ENCODE data around the gene TST. TPM values are rescaled to one million over a fixed set of nuclear protein-coding genes. Genes with fewer than 3 reads are reported as not detected.
"Not testable (repeated sequence)": the region's sequence is repeated elsewhere in the genome, so short reads cannot be mapped to it uniquely, and the experiment has no call there.

TST gene
- polyA plus RNA-seq, 4 donors = 46.3 to 64.8 (median 50.7) TPM

DNA sequence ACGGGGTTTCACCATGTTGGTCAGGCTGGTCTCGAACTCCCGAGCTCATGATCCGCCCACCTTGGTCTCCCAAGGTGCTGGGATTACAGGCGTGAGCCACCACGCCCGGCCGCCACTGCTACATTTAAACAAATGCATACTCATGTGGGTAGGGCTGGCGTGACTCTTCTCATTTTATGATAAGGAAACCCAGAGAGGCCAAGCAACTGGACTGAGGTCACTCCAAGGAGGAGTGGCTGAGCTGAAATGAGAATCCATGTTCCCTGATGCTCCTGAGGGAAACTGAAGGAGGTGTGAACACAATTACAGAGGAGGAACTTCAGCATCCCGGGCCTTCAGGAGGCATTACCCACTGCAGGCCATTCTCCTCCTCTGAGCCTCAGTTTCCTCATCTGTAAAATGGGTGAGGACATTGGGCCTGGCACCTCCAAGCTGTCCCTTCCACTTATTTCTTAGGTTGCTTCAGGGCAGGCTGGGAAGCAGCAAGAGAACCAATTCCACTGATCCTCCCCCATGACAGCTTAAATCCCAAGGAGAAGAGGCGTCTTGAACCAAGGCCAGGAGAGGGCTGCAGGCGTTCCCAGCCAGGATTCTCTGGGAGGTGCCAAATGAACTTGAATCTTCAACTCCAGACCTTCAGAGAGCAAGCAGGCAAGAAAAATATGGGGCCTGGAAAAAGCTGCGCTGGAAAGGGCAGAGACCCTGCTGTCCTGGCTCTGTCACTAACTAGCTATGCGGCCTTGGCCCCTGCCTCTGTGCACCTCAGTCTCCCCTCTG, 2.9 kb downstream of the TST start:
- no peak for DNase-seq (ENCODE audit: low read depth in 4 of 4, low spot score in 3 of 4)

DNA sequence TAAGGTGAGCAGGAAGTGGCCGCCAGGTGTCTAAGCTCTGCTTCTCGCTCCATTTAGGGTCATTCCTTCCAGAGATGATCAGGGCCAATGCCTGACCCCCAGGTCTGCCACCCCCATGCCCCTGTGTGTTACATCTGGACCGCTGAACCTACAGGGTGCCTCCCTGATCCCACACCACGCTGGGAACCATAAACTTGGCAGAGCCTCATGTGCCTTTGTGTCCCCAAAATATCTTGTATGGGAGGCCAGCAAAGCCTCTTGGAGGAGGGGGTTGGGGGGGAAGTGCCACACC, 3.7 kb downstream of the TST start:
- DNase-seq (ENCODE audit: low read depth in 4 of 4, low spot score in 3 of 4) = no peak

DNA sequence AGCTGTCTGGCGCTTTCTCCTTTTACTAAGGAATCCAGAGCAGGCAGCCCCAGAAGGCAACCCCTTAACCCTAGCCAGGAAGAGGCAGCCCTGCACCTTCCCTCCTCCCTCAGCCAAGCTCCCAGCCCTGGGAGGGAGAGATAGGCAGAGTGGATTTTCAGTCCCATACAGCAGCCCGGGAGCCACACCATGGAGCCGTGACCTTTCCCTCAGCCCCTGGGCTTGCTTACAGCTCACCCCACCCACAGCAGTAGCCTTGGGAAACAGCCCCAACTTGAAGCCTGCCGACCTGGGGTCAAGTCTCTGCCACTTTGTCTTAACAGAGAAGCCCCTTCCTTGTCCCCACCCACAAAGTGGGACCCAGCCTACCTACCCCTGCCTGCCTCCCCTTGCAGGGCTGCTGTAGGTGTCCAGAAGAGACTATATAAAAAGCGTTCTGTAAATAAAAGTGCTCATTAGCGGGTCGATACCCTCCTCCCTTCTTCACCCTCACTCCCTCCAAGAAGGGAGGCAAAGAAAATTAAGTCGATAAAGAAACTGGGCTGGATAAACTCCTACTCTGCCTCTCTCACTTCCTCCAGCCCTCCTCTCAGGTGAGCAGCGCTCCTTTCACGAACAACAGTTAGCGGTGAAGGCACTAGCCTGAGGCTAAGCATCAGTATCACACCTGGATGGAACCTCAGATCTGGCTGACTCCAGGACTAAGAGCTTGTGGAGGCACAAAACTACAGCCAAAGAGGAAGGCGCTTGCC, 4.2 kb downstream of the TST start:
- DNase-seq (ENCODE audit: low read depth in 4 of 4, low spot score in 3 of 4) = no peak

DNA sequence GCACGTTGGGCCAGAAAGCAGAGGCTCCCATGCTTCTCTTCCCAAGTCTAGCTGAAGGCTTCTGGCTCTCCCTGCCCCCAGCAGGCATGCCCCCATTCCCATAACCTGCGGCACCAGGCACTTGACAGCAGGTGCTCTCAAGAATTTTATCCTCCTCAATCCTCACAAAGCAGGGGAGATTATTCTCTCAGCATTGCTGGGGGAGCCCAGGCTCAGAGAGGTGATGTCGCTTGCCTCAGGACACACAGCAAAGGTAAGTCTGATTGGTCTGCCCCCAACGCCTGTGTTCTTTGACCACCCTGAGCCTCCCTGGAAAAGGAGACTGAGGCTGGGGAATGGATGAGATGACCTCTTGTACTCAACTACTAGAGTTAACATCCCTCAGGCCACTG, 4.8 kb downstream of the TST start:
- no peak for DNase-seq (ENCODE audit: low read depth in 4 of 4, low spot score in 3 of 4)

DNA sequence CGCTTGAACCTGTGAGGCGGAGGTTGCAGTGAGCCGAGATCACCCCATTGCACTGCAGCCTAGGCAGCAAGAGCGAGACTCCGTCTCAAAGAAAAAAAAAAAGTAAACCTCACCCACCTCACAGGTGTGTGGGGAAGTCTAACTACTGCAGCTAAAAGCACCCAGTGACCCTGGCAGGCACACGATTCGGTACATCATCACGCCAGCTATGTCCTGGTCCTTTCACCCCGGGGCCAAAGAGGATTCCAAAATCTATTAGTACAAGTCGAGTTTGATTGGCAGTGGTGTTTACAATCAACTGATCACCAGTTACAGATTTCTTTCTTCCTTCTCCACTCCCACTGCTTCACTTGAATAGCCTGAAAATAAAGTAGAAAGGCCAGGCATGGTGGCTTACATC, 6.3 kb downstream of the TST start:
- DNase-seq (ENCODE audit: low read depth in 4 of 4, low spot score in 3 of 4) = no peak

DNA sequence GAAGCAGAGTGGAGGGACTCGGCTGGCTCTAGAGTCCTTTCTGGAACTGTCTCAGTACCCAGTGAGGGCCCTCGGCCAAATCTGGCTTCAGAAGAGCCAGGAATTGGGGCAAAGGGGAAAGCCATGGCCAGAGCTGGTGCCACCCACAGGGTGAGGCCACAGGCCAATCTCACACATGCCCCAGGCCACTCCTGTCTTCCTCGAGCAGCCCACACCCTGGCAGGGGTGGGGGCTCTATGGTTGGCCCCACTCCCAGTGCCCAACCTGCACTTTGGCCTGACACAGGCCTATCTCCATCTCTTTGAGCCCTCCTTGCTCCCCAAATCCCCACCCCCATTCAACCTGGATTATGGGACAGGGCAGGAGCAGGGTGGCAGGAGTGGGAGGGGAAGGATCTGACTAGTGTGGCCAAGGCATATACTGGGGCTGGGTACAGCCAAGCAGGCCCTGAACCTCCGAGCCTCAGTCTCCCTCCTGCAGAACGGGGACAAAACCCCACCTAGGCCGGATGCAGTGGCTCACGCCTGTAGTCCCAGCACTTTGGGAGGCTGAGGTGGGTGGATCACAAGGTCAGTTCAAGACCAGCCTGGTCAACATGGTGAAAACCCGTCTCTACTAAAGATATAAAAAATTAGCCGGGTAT, 6.9 kb downstream of the TST start:
- no peak for DNase-seq (ENCODE audit: low read depth in 4 of 4, low spot score in 3 of 4)

DNA sequence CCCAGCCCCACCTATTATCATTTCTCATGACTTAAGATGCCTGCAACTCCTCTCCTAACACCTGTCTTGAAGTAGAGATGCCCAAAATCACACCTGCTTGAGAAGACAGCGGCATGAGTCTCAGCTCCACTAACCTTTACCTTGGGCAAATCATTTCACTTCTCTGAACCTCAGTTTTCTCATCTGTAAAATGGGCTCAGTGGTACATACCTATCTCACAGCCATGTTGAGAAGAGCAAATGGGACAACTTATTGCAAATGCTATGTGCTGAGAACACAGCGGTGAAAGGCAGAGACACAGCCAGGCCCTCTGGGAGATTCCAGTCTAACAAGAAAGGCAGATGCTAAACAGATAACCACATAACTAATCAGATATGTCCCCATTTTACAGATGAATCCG, 7.8 kb downstream of the TST start:
- DNase-seq (ENCODE audit: low read depth in 4 of 4, low spot score in 3 of 4) = no peak

DNA sequence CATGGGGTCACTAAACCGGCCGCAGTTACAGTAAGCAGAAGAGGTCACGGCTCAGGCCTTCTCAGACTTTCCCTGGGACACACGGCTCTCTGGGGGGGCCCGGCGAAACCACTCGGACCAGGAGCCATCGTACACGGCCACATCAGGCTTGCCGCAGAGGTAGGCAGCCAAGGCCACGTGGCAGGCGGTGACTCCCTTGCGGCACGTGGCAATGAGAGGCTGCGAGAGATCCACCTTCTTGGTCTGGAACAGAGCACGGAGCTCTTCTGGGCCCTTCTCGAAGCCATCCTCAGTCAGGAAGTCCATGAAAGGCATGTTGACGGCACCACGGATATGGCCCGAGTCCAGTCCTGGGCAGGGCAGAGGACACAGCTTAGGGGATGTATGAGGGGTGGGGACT, 8.3 kb downstream of the TST start:
- no peak for DNase-seq (ENCODE audit: low read depth in 4 of 4, low spot score in 3 of 4)

DNA sequence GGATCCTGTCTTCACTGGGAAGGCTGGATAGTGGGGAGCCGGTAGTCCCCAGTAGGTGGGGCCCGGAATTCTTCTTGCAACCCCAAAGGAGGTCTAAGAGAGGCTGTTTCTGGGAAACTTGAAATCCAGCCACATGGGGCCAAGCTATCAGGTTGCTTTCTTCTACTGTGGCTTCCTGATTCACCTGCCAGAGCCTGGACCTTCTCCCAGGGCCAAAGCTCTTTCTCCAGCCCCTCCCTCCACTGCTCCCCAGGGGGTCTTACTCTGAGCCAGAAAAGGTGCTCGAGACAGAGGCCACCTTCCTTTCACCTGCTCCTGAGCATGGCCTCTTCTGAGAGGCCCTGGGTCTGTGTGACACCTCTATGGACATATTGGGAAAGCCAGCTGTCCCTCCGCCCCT, 9.1 kb downstream of the TST start:
- no peak for DNase-seq (ENCODE audit: low read depth in 4 of 4, low spot score in 3 of 4)

DNA sequence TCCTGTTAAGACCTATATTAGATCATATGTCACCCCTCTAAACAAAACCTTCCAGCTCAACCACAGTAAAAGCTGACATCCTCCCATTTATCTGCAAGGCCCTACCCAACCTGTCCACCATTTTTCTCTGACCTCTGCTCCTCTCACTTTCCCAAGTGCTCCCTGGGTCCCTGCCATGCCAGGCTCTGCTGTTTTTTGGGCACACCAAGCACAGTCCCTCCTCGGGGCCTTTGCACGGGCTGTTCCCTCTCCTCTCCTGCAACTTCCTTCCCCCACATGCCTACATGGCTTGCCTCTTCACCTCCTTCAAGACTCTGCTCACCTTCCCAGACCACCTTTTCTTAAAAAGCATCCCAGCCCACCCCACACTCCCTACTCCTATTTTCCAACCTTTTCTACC, 9.8 kb downstream of the TST start:
- DNase-seq (ENCODE audit: low read depth in 4 of 4, low spot score in 3 of 4) = no peak

DNA sequence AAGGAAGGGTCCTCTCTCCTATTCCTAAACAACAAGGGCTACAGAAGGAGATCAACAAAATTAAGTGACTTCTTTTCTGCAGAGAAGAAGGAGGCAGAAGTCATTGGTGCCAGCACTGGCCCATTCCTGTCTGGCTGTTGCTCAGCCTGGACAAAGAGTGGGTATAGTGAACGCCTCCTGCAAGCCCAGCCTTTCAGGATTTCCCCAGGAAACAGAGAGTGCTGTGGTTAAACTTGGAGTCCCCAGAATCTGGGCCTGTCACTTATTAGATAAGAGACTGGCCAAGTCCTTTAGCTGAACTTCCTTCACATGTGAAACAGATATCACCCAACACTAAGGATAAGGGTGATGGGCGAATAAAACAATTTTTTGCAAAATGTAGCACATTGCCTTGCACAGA, 10.9 kb downstream of the TST start:
- DNase-seq (ENCODE audit: low read depth in 4 of 4, low spot score in 3 of 4) = no peak

DNA sequence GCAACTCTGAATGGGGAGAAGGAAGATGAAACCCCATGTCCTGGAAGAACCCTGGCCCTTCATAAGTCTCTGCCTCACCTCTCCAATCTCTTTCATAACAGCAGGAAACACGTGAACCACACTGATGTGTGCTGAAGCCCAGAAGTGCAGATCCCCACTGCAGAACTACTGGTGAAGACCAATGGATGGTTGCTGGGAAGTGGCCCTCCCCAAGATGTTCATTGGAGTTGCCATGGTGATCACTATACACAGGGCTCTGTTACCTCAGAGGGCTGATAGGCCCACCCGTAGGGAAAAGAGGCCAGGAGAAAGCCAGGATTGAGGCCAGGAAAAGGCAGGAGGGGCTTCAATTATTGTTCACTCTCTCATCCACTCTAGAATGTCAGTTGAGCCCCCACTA, 11.6 kb downstream of the TST start:
- DNase-seq (ENCODE audit: low read depth in 4 of 4, low spot score in 3 of 4) = no peak

DNA sequence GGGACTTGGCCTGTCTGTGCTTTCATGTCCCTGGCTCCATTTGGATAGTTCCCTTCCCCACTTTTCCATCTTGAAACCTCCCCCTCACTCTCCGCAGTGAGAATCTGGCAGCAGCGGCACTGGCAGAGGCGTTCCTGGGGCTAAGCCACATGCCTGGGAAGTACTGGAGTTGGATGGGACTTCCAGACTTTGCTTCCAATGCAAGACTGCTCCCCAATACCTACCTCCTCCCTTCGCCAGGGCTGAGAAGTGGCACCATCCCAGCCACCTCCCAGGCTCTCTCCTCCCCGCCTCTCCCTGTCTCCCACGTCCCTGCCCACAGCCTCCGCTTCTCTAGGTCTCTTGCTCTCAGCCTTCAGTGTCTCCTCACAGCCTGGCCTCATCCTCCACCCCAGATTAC, 16.6 kb downstream of the TST start:
- DNase-seq (ENCODE audit: low read depth in 4 of 4, low spot score in 3 of 4) = no peak

DNA sequence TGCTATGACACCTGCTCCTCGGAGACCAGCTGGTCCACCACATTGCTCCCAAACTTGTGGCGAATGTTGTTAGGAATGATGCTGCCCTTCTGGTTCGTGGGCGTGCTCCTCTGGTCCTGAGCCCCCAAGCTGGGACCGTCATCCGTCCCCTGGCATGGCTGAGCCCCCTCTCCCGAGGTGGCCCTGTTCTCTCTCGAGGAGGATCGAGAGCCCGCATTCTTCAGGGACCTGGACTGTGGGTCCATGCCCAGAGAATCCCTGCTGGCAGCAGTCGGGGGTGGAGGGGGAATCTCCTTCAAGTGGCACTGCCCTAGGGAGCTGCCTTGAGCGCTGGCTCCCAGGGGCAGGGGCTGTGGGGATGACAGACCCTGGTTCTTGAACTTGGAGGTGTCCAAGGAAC, 17.4 kb downstream of the TST start:
- no peak for DNase-seq (ENCODE audit: low read depth in 4 of 4, low spot score in 3 of 4)

DNA sequence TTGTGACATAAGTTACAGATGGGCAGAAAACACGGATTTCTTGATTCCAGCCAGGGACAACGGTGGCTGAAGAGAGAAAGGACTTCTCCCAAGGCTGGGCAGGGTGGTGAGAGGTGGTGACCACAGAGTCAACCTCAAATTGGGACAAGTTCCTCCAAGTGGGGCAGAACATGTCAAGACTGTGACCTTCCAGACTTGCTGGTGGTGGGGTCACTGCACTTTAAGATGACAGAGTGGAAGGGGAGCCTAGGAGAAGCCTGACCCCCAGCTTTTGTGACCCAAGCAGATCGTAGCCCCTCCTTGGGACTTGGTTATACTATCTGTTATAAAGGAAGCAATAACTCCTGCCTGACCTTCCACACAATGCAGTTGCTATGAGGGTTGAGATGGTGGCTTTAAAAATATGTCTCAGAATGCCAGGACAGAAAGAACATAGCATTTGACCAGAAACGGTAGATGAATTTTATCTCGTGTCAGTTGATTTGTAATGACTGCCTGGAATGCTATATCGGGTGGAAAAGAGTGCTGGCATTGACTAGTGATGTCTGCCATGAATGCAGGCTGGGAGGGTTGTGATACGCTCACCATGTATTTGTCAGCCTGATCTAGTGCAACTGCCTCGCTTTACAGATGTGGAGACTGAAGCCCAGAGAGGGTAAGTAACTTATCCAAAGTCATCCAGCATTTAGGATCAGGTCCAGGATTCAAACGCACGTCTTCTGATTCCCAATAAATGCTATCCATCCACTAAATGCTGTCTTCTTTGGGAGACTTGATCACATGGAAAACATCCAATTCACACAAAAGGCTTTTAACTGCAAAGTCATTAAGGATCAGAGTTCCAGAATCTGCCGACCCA, 18.3 kb downstream of the TST start:
- no peak for DNase-seq (ENCODE audit: low read depth in 4 of 4, low spot score in 3 of 4)

DNA sequence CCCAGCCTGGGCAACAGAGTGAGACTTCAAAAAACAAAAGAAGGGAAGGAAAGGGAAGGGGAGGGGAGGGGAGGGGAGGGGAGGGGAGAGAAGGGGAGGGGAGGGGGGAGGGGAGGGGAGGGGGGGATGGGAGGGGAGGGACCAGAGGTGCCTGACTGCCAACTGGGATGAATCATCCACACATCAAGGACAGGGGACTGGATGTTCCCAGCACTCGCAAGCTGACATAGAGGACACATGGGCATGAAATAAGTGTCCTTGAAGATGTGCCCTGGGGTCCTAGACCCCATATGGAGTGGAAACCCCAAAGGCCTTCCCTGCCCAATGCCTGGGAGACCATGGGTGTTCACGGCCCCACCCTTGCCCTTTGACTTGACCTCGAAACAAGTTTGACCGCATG, 19.8 kb downstream of the TST start:
- no peak for DNase-seq (ENCODE audit: low read depth in 4 of 4, low spot score in 3 of 4)

DNA sequence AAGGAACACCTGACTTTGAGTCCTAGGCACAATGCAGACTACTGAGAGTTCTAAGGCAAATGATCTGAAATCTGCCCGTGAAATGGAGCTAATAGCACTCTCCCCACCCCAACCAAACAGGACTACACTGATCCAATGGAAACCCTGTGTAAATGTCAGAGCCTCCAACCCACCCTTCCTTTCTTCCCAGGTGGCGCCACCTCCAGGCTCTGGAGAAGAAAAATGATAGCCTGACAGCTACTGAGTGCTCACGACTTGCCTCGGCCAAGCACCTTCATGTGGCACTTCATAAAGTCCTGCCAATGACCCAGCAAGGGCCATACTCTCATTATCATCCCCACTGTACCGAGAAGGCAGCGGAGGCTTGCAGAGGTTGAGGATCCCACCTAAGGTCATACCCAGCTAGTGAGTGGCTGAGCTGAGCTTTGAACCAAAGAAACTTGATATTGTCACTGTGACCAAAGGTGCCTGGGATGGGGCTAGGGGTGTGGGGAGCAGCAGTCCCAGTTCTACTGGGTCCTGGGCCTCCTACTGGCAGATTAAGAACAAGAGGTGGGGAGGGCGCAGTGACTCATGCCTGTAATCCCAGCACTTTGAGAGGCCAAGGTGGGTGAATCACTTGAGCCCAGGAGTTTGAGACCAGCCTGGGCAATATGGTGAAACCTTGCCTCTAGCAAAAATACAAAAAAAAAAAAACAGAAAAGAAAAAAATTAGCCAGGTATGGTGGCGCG, 20.5 kb downstream of the TST start:
- no peak for DNase-seq (ENCODE audit: low read depth in 4 of 4, low spot score in 3 of 4)

DNA sequence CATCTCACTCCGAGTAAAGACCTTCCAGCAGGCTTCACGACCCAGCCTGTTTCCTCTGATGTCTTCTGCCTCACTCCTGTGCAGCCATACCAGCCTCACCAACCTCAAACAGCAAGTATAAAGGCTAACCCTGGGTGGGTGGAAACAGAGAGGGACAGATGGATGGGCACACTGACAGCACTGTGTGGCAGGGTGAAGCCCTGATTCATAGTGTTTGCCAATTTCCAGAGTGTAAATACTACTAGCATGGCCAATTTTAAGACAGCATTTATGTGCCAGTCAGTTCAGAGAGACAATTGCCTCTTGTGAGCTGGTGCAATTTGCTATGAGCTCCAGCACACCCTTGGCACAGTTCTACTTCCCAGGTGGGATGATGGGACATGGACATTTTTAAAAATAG, 21.5 kb downstream of the TST start:
- no peak for DNase-seq (ENCODE audit: low read depth in 4 of 4, low spot score in 3 of 4)

DNA sequence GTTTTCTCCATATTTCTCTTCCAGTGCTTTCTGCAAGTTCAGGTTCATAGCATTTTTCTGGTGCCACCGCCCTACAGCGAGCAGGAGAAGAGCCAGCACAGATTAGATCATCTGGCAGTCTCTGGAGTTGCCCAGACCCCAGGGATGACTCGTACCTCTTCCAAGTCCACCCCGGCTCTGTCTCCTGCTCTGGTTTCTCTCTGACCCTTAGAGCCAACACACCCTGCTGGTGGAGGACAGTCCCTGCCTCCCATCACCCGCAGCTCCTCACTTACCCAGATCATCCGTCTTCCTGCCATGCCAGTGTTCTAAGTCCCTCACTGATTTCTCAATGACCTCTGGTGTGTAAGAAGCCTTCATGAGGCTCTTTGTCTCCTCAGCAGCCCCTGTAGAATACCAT, 28.0 kb downstream of the TST start:
- no peak for DNase-seq (ENCODE audit: low read depth in 4 of 4, low spot score in 3 of 4)

DNA sequence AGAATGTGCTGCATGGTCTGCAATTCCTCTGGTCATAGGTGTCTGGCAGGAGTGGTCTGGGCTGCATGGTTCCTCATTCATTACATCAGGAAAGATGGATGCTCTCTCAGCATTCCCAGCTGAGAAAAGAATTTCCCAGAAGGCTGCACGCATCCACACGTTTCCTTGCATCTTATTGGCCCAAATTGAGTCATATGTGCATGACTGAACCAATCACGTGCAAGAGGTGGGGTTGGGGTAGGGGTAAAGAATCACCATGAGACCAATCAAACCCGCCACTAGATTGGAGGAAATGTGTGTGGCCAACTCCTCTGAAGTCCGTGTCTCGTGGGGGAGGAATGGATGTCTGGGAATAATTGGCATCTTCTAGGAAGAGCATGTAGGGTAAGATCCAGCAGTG, 28.8 kb downstream of the TST start:
- no peak for DNase-seq (ENCODE audit: low read depth in 4 of 4, low spot score in 3 of 4)

DNA sequence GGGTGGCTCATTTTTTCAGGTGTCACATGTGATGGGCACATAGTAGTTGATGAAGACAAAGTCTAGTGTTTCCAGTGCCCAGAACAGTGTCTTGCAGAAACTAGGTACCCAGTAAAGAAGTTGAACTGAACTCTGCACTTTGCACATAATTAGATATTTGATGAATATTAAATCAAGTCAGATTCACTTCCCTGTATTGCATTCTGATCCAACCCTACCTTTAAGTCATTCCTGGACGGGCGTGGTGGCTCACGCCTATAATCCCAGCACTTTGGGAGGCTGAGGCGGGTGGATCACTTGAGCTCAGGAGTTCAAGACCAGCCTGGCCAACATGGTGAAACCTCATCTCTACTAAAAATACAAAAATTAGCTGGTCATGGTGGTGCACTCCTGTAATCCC, 30.2 kb downstream of the TST start:
- not testable (repeated sequence) for DNase-seq (ENCODE audit: low read depth in 4 of 4, low spot score in 3 of 4)

Measured in right renal pelvis (tissue), 4 donors.